NCI-H446 (cell line): ENCODE results near the gene OPA1.
A peak's percentile ranks its signal among the peaks of the same experiment; 100 is the strongest.

Experiments used
- DNase-seq, 2 experiments: peaks; one replicate each; lab custom pipeline; 2025; lab: John Stamatoyannopoulos, UW

Gene OPA1, protein sequence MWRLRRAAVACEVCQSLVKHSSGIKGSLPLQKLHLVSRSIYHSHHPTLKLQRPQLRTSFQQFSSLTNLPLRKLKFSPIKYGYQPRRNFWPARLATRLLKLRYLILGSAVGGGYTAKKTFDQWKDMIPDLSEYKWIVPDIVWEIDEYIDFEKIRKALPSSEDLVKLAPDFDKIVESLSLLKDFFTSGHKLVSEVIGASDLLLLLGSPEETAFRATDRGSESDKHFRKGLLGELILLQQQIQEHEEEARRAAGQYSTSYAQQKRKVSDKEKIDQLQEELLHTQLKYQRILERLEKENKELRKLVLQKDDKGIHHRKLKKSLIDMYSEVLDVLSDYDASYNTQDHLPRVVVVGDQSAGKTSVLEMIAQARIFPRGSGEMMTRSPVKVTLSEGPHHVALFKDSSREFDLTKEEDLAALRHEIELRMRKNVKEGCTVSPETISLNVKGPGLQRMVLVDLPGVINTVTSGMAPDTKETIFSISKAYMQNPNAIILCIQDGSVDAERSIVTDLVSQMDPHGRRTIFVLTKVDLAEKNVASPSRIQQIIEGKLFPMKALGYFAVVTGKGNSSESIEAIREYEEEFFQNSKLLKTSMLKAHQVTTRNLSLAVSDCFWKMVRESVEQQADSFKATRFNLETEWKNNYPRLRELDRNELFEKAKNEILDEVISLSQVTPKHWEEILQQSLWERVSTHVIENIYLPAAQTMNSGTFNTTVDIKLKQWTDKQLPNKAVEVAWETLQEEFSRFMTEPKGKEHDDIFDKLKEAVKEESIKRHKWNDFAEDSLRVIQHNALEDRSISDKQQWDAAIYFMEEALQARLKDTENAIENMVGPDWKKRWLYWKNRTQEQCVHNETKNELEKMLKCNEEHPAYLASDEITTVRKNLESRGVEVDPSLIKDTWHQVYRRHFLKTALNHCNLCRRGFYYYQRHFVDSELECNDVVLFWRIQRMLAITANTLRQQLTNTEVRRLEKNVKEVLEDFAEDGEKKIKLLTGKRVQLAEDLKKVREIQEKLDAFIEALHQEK

DNA sequence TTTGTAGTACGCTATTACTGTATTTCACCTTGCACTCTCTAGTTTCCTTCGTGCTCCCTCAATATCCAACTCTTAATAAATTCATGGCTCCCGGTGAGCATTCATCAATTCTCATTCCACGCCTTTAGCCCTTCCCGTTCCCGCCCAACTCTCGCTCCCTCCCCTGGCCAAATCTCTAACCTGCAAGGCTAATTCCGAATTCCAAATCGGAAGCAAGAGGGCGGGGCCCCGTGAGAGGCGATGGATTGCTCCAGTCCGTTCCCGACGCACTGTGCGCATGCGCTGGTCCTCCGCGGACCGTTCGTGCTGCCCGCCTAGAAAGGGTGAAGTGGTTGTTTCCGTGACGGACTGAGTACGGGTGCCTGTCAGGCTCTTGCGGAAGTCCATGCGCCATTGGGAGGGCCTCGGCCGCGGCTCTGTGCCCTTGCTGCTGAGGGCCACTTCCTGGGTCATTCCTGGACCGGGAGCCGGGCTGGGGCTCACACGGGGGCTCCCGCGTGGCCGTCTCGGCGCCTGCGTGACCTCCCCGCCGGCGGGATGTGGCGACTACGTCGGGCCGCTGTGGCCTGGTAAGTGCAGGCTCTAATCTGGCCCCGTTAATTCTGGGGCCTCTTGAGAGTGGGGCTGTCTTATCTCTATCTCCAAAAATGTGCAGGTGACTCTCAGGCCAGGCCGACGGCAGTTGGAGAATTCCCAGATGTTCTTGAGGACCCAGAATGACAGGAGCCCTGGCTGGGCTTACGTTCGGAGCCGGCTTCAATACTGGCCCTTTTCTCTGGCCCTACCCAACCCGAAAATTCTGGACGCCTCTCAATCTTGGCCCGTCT lies at the start of gene OPA1:
Gene OPA1, plus strand, starts transcription at position 368 of the 827 bp plus-strand sequence. Its CDS starts 170 bp downstream, at position 538.
- peak; percentile 99 to 100 for DNase-seq

DNA sequence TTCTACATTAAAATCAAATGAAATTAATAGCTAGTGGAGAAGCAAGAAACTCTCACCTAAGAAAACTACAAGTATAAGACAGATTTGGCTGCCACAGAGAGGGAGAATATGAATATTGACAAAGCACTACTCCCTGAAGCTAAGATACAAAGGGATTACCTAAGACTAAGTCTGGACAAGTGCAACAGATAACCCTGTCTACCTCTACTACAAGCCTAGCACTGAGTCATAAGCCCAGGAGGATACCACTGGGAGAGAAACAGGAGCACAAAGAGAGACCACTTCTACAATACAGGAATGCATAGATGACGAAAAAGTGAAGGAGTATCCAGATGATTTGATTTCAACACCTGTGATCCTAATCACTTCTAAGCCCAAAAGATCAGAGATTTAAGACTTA lies 48.7 kb upstream of the OPA1 start:
- DNase-seq = no peak

DNA sequence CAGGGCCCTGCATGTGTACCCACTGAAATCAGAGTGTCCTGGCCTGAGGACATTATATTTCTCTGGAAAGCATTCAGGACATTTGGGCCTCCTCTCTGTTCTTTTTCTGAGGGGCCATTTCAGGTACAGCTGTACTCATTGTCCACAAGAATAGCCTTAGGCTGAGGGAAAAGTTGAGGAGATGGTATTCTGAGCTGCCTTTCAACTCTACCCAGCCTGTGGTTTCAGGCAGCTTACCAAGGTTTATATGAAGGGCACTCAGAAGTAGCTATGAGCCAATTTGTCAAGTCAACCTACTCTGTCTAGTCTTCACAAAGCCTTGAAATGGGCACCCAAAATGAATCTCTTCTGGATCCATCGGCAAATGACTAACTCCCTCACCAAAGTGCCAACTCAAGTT lies 47.7 kb upstream of the OPA1 start:
- DNase-seq = no peak

DNA sequence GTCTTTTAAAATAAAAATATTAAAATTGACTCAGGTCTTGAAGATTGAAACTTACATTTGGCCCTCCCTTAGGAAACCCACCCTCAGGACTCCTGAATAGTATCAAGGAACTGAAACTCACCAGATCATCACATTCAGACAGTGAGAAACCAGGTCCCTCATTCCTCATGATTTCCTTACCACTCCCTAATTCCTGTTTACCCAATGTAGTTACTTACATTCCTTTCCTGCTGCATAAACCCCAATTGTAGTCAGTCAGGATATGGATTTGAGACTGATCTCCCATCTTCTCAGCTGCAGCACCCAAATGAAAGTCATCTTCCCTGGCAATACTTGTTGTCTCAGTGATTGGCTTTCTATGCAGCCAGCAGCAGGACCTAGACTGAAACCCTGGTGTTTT lies 46.9 kb upstream of the OPA1 start:
- no peak for DNase-seq

DNA sequence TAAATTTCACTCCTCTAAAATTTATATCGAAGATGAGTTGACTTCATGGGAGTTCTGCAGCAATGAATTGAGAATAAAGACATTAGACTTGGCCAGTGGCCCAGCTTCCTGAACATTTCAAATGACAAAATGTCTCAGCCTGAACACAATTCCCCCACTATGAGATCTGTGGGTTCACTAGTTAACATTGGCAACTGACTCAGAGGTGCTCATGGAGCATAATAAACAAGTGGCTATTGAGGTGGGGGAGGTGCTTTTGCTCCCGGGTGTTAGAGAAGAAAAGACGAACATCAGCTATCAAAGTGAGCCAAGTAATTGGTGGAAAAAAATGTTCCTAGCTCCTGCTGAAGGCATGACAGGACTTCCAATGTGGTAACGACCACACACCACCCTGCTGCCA lies 44.6 kb upstream of the OPA1 start:
- DNase-seq = no peak

DNA sequence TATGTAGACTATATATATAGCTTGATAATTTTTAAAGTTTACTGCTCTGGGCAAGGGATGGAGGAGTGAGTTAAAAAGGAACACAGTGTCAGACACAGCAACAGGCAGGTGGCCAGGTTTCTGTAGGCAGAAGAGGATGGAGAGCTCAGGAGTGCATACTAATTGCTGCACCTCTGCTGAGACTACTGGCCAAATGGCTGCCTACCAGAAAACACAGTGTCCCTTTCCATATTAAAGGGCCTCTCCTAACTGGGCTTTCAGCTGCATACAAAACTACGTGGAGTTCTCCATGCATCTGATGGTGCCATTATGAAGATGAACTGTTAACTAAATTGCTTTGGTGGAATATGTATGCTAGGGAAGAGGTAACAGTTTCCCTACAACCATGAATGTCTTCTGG lies 40.1 kb upstream of the OPA1 start:
- DNase-seq = no peak

DNA sequence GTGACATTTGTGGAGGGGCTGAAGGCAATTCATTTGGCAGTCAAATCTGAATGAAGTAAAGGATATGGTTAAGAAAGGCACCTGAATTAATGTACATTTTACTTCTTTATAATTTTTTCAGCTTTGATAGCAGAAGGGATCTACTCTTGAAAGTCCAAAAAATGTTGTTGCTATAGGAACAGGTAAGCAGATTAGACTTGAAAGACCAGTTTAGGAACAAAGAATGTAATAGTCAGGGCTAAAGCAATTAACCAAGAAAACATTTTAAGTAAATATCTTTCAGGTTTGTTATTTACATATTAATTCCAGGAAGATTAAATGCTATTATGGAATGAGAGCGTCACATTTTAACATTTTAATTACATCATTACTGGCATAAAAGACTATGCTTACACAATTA lies 39.4 kb upstream of the OPA1 start:
- DNase-seq = no peak

DNA sequence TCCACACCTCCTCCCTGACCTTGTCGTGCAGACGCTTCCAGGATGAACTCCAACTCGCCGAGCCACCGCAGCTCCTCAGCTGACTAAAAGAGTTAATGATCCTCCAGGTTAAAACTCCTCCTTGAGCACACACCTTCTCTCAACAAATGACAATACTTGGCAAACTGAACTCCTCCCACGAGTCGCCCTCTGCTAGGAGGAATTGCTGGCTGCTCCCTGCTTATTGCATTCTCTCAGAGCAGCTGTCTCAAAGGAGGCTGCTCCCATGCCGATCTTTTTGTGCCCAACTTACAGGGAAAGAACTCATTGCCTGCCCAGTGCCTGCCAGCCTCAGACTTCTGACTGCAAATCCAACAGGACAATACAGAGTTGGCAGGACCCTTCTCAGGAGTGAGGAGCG lies 38.2 kb upstream of the OPA1 start, which contains the start of gene ATP13A4:
Gene ATP13A4, minus strand, starts transcription at position 85 of the 400 bp plus-strand sequence. CDS start 96 bp downstream, outside the sequence.
- DNase-seq = no peak

DNA sequence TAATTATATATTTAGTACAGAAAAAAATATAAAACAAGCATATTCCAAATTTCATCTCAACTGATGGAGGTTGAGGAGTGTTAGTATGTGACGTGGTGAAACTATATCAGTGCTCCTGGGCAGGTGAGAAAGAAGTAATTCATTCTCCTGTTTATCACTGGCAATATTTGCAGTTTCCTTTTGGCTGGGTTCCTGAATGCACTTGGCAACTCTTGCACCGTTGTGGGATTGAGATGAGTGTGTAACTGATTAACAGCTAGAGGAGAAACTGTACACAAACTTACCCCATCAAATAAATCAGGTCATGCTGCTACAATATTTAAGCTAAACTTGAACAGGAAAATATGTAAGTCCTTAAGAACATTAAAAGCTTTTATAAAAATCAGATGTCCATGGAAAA lies 36.2 kb upstream of the OPA1 start:
- no peak for DNase-seq

DNA sequence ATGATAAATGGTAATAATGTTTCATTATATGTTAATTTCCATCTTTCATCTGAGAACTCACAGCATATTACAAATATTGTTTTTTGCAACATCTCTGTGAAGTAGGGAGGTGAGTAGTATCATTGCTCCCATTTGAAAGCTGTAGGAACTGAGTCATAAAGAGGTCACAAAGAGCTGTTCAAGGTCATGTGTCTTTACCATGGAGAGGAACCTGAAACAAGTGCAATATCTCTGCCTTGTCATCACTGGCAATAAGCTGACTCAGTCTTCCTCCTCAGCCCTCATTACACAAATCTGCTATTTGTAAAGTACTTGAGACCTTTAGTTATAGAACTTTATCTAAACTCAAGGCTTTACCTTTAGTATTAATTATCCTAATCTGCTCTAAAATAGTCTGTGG lies 33.9 kb upstream of the OPA1 start:
- DNase-seq = no peak

DNA sequence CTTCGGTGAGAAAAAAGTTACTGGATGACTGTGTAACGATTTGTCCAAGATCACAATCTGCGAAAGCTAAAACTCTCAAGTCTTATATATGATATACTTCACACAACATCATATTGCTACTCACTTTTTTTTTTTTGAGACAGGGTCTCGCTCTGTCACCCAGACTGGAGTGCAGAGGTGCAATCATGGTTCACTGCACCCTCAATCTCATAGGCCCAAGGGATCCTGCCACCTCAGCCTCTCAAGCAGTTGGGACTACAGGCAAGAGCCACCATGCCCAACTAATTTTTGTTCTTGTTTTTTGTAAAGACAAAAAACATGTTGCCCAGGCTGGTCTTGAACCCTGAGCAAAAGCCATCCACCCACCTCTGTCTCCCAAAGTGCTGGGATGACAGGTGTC lies 32.9 kb upstream of the OPA1 start:
- no peak for DNase-seq

DNA sequence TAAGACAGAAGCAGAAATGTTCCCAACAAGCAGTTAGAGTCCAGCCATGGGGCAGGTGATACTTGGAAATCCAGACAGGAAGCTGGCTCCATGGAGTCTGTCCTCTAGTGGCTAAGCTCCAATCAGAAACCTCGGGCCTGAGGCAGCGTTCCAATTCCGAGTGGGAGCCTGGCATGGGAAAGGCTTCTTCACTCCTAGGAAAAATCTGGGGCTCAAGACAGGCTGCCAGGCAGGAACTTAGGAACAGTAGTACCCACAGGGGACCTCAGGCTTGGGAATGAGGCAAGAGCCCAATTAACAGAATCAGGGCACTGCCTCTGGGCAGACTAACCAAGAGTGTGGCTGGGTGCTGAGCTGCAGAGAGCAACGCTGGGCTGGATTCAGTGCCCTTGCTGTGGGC lies 32.1 kb upstream of the OPA1 start:
- peak in 1 of 2 experiments; percentile 32 for DNase-seq

DNA sequence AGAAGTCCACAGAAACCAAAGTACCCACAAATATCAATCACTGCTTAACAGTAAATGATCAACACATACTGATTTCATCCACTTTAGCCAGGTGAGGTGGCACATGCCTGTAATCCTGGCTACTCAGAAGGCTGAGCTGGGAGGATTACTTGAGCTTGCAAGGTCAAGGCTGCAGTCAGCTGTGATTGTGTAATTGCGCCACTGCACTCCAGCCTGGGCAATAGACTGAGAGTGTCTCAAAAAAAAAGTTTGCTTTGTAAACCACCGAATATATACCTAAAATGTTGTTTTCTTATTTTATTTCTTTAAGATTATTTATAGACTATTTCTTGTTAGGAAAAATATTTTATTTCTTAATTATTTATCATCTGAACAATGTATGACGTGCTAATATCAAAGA lies 29.6 kb upstream of the OPA1 start:
- no peak for DNase-seq

DNA sequence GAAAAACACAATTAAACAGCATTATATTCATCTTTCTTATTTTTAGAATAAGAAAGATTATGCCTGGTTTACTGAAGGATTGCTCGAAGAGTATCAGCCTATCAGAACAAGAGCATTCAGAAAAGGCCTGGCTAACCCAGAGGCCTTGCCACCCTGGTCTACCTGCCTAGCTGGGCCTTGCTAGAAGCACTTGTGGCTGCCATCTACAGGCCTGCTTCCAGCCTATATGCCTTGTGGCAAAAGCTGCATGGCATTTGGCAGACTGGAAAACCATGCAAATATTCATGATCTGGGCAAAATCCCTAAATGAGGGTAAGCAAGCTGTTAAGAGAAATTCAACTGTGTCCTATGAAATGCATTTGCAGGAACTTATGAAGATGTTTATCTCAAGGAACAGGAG lies 29.0 kb upstream of the OPA1 start:
- DNase-seq = no peak

DNA sequence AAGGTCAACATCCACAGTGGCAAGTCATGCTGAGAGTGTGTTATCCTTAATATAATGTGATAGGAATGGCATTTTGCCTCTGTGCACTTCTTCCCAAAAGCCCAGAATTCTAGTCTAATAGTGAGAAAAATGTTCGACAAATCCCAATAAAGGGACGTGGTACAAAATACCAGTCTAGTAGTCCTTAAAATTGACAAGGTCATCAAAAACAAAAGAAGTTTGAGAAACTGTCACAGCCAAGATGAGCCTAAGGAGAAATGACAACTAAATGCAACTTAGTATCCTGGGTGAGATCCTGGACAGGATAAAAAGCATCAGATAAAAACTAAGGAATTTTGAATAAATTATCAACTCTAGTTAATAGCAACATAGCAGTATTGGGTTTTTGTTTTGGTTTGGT lies 23.9 kb upstream of the OPA1 start:
- no peak for DNase-seq

DNA sequence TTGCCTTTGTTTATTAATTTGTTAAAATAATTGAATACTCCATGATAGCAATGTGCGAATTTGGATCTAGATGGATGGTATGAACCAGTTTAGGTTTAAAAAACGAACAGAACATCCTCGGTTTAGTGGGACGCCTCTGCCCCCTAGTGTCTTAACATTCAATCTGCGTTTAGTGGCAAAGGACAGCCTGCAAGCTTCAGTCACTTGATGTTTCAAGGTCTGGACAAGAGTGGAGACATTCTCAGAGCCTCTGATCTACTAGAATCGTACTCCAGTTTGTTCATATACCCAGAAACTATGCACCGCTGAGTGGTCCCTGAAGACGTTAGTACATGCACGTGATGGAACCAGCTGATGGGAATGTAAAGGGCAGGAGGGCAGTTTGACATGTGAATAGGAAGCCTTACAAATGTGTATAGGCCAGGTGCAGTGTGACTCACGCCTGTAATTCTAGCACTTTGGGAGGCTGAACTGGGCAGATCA lies 20.5 kb upstream of the OPA1 start:
- peak; percentile 40 to 71 for DNase-seq

DNA sequence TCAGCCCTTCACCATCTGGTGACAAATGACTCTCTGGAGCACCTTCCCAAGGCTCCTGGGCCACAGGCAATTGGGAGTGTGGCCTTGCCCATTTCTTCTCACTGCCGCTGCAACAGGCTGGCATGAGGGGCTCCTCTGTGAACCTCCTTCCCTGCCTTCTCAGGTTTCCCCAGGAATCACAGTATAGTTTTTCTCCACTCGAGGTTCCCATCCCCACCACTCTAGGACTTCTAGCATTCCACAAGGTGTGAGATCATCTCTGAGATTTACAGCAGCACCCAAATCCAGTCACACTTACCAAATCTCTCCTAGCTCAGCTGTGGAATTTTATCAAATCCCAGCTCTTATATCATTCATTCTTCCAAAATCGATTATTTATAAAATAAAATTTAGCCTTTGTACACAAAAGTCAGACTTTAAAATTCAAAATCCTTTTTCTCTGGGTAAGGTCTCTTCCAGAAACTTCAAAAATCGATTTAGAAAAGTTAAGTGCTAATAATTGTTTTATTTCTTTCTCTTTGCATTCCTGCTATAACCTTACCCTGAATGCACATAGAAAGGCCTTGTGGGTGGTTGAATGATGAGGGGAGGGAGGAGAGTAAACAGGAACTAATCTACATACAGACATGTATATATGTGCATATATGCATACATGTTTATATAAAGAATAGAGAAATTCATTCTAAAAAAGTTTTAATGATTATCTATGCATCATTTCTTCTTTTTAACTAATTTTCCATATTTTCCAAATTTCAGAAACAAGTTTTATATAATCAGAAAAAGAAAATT lies 19.4 kb upstream of the OPA1 start:
- DNase-seq = no peak

DNA sequence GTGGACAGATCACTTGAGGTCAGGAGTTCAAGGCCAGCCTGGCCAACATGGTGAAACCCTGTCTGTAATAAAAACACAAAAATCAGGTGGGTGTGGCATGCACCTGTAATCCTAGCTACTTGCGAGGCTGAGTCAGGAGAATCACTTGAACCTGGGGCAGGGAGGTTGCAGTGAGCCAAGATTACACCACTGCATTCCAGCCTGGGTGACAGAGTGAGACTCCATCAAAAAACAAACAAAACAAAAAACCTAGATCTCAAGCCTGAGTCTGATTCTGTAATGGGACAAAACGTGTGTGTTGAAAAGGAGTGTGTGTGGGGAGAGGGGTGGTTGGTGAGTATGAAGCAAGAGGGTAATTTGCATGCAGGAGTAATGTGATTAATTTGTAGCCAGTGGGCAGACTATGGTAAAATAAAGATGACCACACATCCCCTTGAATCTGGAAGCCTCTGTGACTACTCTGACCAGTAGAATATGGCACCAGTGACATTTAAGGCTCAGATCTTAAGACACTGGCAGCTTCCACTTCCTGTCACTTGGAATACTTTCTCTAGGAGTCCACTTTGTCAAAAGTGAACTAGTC lies 18.4 kb upstream of the OPA1 start:
- DNase-seq = no peak

DNA sequence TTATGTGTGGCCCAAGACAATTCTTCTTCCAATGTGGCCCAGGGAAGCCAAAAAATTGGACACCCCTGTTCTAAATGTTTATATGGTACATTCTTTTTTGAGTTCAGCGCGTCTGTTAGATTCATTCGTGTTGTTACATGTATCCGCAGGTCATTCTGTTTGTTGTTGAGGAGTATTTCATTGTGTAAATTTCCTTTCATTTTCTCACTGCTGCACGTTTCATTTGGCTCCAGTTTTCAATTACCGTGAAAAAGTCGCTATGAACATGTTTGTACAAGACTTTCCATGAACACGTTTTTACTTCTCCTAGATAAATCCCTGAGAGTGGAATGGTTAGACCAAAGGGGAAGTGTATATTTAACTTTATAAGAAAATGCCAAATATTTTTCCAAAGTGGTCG lies 7.5 kb upstream of the OPA1 start:
- no peak for DNase-seq

DNA sequence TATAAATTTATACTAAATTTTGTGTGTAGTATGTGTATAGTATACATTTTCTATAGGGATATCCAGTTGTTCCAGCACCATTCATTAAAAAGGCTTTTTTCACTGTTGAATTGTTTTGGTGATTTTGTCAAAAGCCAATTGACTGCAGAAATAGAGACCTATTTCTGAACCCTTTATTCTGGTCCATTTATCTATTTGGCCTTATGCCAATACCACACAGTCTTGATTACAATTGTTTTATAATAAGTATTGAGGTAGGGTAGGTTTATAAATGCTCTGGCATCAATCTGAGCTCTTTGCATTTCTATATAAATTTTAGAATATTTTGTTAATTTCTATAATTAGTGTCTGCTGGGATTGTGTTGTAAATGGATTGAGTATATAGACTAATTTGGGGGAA lies 6.5 kb upstream of the OPA1 start:
- DNase-seq = no peak

DNA sequence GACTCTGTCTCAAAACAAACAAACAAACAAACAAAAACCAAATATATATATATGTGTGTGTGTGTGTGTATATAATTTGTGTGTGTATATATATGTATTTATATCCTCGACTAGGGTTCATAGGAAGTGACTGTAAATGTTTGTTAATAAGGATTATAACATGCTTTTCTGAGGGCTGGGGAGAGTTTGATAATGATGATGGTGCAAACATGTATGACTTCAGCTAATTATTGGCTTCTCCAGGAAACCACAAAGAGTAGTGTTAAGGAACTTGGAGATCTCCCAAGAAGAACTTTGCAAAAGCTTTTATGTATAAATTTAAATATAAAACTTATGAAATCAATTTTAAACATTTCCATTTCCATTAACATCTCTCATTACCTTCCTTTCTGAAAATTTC lies 3.9 kb upstream of the OPA1 start:
- no peak for DNase-seq
